Epithelial cell of esophagus (primary cell): ENCODE data around the gene DZIP1L.

Experiments used
- DNase-seq: peaks from one replicate; pipeline ENCODE4 v3.0.0; 2010; ENCODE audit warnings: low read depth
- H3K4me3 ChIP-seq: 2 replicates; pipeline ENCODE4 v1.5.1; 2011; ENCODE audit warnings: mild to moderate bottlenecking, low read length, control low read depth
- TF ChIP-seq, protein P1 (sequence below): IDR thresholded peaks from 2 replicates; pipeline ENCODE4 v1.5.1; 2011; ENCODE audit warnings: low read depth, mild to moderate bottlenecking, low read length, control low read depth, inconsistent platforms; ENCODE audit not compliant: insufficient read depth; ENCODE audit errors: missing control alignments

The DZIP1L gene

GRCh38 chr3:138127636-138128365 is 12.4 kb upstream of the DZIP1L start:
- TF ChIP-seq, protein P1, sequence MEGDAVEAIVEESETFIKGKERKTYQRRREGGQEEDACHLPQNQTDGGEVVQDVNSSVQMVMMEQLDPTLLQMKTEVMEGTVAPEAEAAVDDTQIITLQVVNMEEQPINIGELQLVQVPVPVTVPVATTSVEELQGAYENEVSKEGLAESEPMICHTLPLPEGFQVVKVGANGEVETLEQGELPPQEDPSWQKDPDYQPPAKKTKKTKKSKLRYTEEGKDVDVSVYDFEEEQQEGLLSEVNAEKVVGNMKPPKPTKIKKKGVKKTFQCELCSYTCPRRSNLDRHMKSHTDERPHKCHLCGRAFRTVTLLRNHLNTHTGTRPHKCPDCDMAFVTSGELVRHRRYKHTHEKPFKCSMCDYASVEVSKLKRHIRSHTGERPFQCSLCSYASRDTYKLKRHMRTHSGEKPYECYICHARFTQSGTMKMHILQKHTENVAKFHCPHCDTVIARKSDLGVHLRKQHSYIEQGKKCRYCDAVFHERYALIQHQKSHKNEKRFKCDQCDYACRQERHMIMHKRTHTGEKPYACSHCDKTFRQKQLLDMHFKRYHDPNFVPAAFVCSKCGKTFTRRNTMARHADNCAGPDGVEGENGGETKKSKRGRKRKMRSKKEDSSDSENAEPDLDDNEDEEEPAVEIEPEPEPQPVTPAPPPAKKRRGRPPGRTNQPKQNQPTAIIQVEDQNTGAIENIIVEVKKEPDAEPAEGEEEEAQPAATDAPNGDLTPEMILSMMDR = no peak
- DNase-seq = no peak
- H3K4me3 ChIP-seq = no peak overlapping the region

DNA sequence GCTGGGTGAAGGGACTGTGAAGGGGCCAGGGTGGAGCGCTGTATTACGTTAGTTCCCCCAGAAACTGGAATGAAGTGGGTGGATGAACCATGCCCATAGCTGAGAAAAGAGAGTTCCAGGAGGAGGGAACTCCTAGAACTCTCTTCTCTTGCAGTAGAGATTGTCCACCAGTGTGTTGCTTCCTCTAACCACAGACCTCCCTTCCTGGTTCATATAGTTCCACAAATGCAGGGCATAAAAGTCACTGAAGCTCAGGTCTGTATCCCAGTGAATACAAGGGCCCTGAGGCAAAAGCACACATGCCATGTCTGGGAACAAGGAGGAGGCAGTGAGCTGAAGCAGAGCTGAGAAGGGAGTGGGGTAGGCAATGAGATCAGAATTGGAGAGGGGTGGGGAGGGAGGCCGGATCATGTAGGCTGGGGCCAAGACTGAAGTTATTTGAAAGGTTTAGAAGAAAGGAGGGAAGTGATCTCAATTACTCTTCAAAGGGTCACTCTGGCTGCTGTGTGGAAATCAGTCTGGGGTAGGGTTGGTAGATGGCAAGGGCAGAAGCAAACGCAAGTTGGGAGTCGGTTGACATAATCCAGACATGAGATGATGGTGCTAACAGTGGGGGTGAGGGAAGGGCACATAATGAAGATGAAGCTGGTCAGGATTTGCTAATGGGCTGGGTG is 10.3 kb upstream of the DZIP1L start:
- DNase-seq = no peak
- H3K4me3 ChIP-seq = no peak overlapping the region
- TF ChIP-seq, protein P1 = no peak

DNA sequence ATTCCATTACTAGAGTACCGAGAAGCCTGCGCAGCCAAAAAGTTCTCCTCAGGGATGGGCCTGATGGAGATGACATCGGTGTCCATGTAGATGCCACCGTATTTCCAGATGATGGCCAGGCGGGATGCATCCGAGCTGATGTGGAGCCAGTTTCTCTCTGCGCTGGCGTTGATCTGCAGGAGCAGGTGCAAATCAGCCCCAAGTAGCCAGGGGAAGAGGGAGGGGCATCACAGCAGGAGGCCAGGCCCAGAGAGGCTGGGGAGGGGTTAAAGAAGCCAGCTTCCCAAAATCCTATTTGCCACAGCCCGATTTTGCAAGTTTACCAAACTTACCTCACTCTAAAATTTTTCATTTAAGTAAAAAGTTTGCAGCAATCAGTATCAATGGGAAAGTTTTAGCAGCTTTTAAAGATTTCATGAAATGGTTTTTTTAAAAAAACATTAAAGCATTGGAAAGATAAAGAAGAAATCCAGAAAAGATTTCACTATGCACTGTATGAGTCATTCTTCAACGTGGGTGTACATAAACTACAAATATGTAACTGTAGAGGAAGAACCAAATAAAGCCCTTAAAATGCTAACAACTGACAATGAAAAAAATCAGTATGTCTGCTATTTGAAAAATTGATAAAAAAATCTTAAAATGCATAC is 9.4 kb upstream of the DZIP1L start:
- TF ChIP-seq, protein P1 = no peak
- H3K4me3 ChIP-seq = no peak overlapping the region
- DNase-seq = peak; percentile 20

GRCh38 chr3:138124188-138124587 is 8.8 kb upstream of the DZIP1L start:
- H3K4me3 ChIP-seq = no peak overlapping the region
- TF ChIP-seq, protein P1 = no peak
- no peak for DNase-seq

DNA sequence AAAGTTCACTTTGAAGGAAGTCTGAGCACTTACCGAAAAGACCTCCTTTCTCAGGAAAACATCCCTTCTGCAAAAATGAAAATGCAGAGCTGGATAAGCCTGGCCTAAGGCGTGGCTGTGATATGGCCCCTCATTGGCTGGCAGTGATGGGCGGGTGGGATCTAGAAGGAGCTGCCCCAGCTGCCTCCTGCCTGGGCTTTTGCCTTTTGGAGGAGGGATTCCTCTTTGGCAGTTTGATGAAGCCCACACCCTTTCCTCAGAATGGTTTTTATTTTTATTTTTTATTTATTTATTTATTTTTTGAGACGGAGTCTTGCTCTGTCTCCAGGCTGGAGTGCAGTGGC is 4.0 kb upstream of the DZIP1L start:
- no peak for DNase-seq
- TF ChIP-seq, protein P1 = no peak

GRCh38 chr3:138118612-138119422 is 3.4 kb upstream of the DZIP1L start:
- peak; percentile 73 for DNase-seq
- no peak overlapping the region for H3K4me3 ChIP-seq
- TF ChIP-seq, protein P1 = peak; percentile 97

More for the DNA sequence above, 4.0 kb upstream of the DZIP1L start:
- H3K4me3 ChIP-seq = no peak overlapping the region
